ENCODE results near the gene CNTD1. TPM values are rescaled to one million over a fixed set of nuclear protein-coding genes. Genes with fewer than 3 reads are reported as not detected.
"Not testable (repeated sequence)": the region's sequence is repeated elsewhere in the genome, so short reads cannot be mapped to it uniquely, and the experiment has no call there.

CNTD1 gene
- total RNA-seq, 2 experiments from 2014 or later = not detected

- DNase-seq; H3K4me3 Mint-ChIP-seq; H3K36me3 Mint-ChIP-seq (ENCODE audit: low read depth); POLR2A ChIA-PET; H3K9me3 Mint-ChIP-seq; CTCF ChIA-PET; H3K27ac Mint-ChIP-seq: not testable (repeated sequence)
- peaks cover 10% of the 10 kb centered on the region for H3K4me1 Mint-ChIP-seq
- peaks cover 22% of the 10 kb centered on the region for H3K27me3 Mint-ChIP-seq
Measured at GRCh38 chr17:42768006-42768405, 30.7 kb upstream of the CNTD1 start.

DNA sequence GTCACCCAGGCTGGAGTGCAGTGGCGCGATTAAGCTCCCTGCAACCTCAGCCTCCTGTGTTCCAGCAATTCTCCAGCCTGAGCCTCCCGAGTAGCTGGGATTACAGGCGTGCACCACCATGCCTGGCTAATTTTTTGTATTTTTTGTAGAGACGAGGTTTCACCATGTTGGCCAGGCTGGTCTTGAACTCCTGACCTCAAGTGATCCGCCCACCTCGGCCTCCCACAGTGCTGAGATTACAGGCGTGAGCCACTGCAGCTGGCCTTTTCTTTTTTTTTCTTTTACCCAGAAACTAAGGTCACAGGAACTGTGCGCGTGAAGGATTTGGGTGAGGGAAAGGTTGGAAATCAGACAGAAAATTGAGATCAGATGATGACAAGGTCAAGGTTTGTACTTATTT, 28.7 kb upstream of the CNTD1 start:
- H3K4me3 Mint-ChIP-seq, DNase-seq, H3K9me3 Mint-ChIP-seq, POLR2A ChIA-PET, H3K27ac Mint-ChIP-seq: not testable (repeated sequence)
- peaks cover 26% of the 10 kb centered on the region for H3K4me1 Mint-ChIP-seq
- H3K27me3 Mint-ChIP-seq = peaks cover 12% of the 10 kb centered on the region
- H3K36me3 Mint-ChIP-seq (ENCODE audit: low read depth) = peaks cover 10% of the 10 kb centered on the region
- CTCF ChIA-PET = interaction anchor here (0.6 kb wide), 1 partner anchor 407 kb away, joined by 4 read pairs; no protein-coding TSS in a partner anchor

- Mint-ChIP-seq H3K27me3 (peaks cover under 1% of the 10 kb centered on the region), H3K4me3 (peak overlapping the region; percentile 96), H3K9me3 (no peaks in the 10 kb centered on the region), H3K36me3 (ENCODE audit: low read depth) (peaks cover 28% of the 10 kb centered on the region), H3K27ac (peak overlapping the region; percentile 96), H3K4me1 (peaks cover 32% of the 10 kb centered on the region)
- CTCF ChIA-PET = interaction anchor here (0.9 to 2.4 kb wide), 8 partner anchors 9 to 195 kb away, joined by 3 to 7 read pairs (median 4); partner anchors contain the start of gene BECN1
- POLR2A ChIA-PET = no interaction called here
- DNase-seq = no peak
Measured at GRCh38 chr17:42772945-42773289, 25.7 kb upstream of the CNTD1 start.

DNA sequence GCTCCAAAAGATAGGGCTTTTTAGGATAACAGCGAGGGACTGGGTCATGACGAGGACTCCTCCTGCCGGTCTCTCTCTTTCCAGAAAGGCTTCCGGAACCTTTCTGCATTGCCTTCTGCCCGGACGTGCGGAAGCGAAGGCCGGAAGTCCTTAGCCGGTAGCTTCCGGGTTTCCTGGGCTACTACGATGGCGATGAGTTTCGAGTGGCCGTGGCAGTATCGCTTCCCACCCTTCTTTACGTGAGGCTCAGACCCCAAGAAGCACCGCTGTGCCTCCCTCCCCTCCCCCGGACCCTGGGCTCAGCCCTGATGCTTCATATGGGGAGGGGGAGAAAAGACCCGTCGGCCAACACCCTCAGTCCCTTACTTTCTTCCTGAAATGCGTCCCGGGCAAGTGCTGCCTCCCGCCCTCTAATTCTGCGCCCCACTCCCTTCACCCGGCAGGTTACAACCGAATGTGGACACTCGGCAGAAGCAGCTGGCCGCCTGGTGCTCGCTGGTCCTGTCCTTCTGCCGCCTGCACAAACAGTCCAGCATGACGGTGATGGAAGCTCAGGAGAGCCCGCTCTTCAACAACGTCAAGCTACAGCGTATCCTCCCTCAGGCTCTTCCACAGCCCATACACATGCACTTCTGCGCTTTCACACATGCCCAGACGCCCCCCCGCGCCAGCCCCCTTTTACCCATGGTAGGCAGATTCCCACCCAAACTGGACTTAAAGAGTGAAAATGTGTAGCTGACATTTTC, 25.2 kb upstream of the CNTD1 start, which contains the start of gene VPS25:
Gene VPS25, plus strand, starts transcription at position 160 of the 746 bp plus-strand sequence. Its CDS starts 27 bp downstream, at position 187.
- Mint-ChIP-seq H3K4me1 (peaks cover 32% of the 10 kb centered on the region), H3K27me3 (no peaks in the 10 kb centered on the region), H3K27ac (peak within 1 kb of the TSS; percentile 96), H3K4me3 (peak within 1 kb of the TSS; percentile 96), H3K9me3 (no peaks in the 10 kb centered on the region), H3K36me3 (ENCODE audit: low read depth) (peaks cover 33% of the 10 kb centered on the region)
- ChIA-PET CTCF (interaction anchor here (0.6 to 2.4 kb wide), 8 partner anchors 10 to 195 kb away, joined by 3 to 7 read pairs (median 4); partner anchors contain the start of gene BECN1), POLR2A (interaction anchor here (1.0 kb wide), 1 partner anchor 51 kb away, joined by 3 read pairs; the partner anchor contains the start of gene BECN1)
- DNase-seq = peak; percentile 77

DNA sequence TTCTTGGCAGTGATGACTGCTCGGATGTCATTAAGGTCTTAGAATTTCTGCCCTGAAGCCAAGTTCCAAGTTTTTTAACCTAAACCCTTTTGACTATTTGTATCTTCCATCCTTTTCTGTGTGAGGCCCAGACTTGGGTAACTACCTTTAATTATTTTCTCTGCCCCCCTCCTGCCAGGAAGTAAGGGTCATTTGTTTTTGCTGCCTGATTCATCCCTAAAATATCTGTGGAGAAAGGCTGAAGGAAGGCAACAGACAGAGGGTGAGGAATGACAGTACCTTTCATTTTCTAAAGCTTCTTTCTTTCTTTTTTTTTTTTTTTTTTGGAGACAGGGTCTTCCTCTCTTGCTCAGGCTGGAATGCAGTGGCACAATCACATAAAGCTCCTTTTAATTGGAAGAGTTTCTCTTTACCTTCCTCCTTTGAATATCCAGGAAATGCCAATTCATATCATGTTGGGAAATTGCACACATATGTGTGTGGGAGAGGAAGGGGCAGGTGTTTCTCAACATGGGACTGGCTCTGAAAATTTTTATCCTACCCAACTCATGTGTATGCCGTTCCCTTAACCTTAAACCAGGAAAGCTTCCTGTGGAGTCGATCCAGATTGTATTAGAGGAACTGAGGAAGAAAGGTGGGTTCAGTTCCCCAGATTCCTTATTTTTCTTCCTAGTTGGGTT, 24.5 kb upstream of the CNTD1 start:
- no peak for DNase-seq
- ChIA-PET POLR2A (interaction anchor here (1.0 kb wide), 1 partner anchor 50 kb away, joined by 3 read pairs; the partner anchor contains the start of gene BECN1), CTCF (interaction anchor here (0.6 to 2.4 kb wide), 3 partner anchors 11 to 115 kb away, joined by 3 to 6 read pairs (median 4); partner anchors contain the start of gene BECN1)
- no peaks in the 10 kb centered on the region for H3K9me3 Mint-ChIP-seq
- no peaks in the 10 kb centered on the region for H3K27me3 Mint-ChIP-seq
- H3K4me1 Mint-ChIP-seq = peaks cover 32% of the 10 kb centered on the region
- H3K27ac Mint-ChIP-seq = peak overlapping the region; percentile 96
- H3K4me3 Mint-ChIP-seq = peak overlapping the region; percentile 96
- H3K36me3 Mint-ChIP-seq (ENCODE audit: low read depth) = peaks cover 36% of the 10 kb centered on the region

DNA sequence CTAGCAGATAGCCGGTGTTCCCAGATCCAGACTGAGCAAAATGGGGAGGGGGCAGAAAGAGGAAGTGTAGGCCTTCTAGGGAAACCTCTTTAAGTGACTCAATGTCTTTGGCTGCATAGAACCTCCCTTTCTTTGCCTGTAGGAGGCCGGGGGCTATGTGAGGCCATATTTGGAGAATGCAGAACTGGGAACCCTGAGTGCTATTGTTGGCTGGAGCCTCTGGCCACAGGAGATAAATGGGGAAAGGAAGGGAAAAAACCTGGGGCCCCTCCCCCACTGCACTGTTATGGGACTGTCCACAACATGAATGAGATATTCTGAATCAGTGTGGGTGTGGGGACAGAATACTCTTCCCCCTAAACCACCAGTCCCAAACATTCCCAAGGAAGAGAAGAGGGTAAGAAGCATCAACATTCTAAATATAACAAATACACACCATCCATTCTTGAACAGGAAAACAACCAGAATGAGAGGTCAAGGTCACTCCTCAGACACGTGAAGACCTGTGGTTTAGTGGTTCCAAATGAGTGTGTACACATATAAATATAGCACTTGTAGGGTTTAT, 23.0 kb upstream of the CNTD1 start:
- Mint-ChIP-seq H3K4me3 (no peak overlapping the region), H3K9me3 (no peaks in the 10 kb centered on the region), H3K27ac (no peak overlapping the region), H3K4me1 (peaks cover 39% of the 10 kb centered on the region), H3K36me3 (ENCODE audit: low read depth) (peaks cover 43% of the 10 kb centered on the region), H3K27me3 (peaks cover 6% of the 10 kb centered on the region)
- DNase-seq = no peak
- ChIA-PET POLR2A (no interaction called here), CTCF (interaction anchor here (1.2 kb wide), 1 partner anchor 22 kb away, joined by 3 read pairs; no protein-coding TSS in a partner anchor)

GRCh38 chr17:42778570-42778969, 20.1 kb upstream of the CNTD1 start:
- ChIA-PET CTCF (interaction anchor here (2.2 kb wide), 1 partner anchor 10 kb away, joined by 7 read pairs; no protein-coding TSS in a partner anchor), POLR2A (no interaction called here)
- H3K4me3 Mint-ChIP-seq = no peak overlapping the region
- peaks cover 31% of the 10 kb centered on the region for H3K27me3 Mint-ChIP-seq
- H3K9me3 Mint-ChIP-seq = no peaks in the 10 kb centered on the region
- no peak overlapping the region for H3K27ac Mint-ChIP-seq
- DNase-seq = no peak
- peaks cover 44% of the 10 kb centered on the region for H3K36me3 Mint-ChIP-seq (ENCODE audit: low read depth)
- H3K4me1 Mint-ChIP-seq = peaks cover 32% of the 10 kb centered on the region

DNA sequence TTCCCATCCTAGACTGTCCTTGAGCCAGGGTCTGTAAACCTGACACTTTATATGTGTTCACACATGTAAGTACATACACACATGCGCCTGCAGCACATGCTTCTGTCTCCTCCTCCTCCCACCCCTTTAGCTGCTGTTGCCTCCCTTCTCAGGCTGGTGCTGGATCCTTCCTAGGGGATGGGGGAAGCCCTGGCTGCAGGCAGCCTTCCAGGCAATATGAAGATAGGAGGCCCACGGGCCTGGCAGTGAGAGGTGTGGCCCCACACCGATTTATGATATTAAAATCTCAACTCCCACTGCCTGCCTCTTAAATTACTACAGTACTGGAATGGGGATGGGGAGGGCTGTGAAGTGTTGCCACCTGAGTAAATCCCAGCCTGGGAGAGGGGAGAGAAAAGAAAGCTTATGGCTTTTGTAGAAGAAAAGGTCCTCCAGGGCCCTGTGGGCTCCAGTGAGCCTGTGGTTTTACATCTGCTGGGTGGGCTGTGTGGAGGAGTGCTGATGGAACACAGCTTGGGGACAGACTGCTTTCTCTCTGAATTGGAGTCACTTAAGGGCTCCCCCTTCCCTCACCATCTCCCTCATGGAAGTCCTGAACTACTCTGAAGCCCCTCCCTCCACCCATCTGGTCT, 19.2 kb upstream of the CNTD1 start:
- H3K36me3 Mint-ChIP-seq (ENCODE audit: low read depth) = peaks cover 40% of the 10 kb centered on the region
- CTCF ChIA-PET = interaction anchor here (2.2 kb wide), 1 partner anchor 10 kb away, joined by 7 read pairs; no protein-coding TSS in a partner anchor

GRCh38 chr17:42779936-42780850, 18.5 kb upstream of the CNTD1 start, which contains the start of gene WNK4:
Gene WNK4 (plus strand): TSS chr17:42780610. CDS start chr17:42780699, 89 bp downstream.
- DNase-seq = no peak
- Mint-ChIP-seq H3K27me3 (peaks cover 46% of the 10 kb centered on the region), H3K4me3 (no peak within 1 kb of the TSS), H3K4me1 (peaks cover 23% of the 10 kb centered on the region), H3K9me3 (no peaks in the 10 kb centered on the region), H3K36me3 (ENCODE audit: low read depth) (peaks cover 32% of the 10 kb centered on the region), H3K27ac (no peak within 1 kb of the TSS)
- ChIA-PET POLR2A (no interaction called here), CTCF (interaction anchor here (1.0 kb wide), 1 partner anchor 17 kb away, joined by 3 read pairs; no protein-coding TSS in a partner anchor)

More for the DNA sequence above, 19.2 kb upstream of the CNTD1 start:
- H3K9me3 Mint-ChIP-seq = no peaks in the 10 kb centered on the region
- H3K27me3 Mint-ChIP-seq = peaks cover 38% of the 10 kb centered on the region
- H3K4me3 Mint-ChIP-seq = no peak overlapping the region
- POLR2A ChIA-PET = no interaction called here
- peaks cover 27% of the 10 kb centered on the region for H3K4me1 Mint-ChIP-seq
- H3K27ac Mint-ChIP-seq = no peak overlapping the region
- DNase-seq = no peak

DNA sequence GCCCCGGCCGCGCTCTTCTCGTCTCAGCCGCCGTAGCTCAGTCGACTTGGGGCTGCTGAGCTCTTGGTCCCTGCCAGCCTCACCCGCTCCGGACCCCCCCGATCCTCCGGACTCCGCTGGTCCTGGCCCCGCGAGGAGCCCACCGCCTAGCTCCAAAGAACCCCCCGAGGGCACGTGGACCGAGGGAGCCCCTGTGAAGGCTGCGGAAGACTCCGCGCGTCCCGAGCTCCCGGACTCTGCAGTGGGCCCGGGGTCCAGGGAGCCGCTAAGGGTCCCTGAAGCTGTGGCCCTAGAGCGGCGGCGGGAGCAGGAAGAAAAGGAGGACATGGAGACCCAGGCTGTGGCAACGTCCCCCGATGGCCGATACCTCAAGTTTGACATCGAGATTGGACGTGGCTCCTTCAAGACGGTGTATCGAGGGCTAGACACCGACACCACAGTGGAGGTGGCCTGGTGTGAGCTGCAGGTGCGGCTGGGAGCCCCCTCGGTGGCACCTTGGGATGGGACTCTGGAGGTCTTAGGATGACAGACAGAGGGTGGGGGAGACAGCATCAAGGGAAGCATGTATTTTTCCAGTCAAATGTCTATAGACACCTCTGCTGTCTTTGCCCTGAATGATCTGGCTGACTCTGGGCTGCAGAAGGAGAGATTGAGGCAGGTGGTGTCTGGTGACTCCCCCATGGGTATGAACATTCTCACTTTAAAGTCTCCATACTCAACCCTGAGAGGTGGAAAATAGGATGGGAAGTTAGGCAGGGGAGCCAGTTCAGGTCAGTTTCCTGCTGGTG, 17.6 kb upstream of the CNTD1 start:
- Mint-ChIP-seq H3K4me1 (peaks cover 20% of the 10 kb centered on the region), H3K27me3 (peaks cover 55% of the 10 kb centered on the region), H3K4me3 (no peak overlapping the region), H3K27ac (no peak overlapping the region), H3K9me3 (no peaks in the 10 kb centered on the region), H3K36me3 (ENCODE audit: low read depth) (peaks cover 27% of the 10 kb centered on the region)
- POLR2A ChIA-PET = no interaction called here
- no peak for DNase-seq
- CTCF ChIA-PET = interaction anchor here (1.0 kb wide), 1 partner anchor 17 kb away, joined by 3 read pairs; no protein-coding TSS in a partner anchor

DNA sequence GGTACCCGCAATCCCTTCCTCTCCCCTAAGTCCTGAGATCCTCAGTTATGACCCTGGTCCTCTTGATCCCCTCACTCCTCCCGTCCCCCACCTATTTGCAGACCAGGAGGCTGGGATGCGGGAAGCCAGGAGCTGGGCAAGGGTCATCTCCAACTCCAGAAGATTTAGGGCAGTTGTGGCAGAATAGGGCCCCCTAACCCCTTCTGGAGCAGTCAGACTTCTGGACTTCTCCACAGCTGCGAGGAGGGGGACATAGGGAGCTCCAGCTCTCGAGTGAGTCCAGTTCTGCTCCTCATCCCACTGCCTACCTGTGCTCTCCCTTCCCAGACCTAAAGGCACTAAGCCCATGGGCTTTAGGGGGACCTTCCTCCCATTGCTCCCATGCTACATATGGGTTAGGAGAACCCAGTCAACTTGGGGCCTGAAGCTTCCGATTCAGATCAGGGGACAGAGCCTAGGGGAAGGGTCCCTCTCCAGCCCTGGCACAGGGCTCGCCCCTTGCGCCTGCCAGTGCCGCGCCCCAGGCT, 17.0 kb upstream of the CNTD1 start:
- peaks cover 24% of the 10 kb centered on the region for H3K36me3 Mint-ChIP-seq (ENCODE audit: low read depth)
- CTCF ChIA-PET = no interaction called here
- POLR2A ChIA-PET = no interaction called here

More for the DNA sequence above, 17.0 kb upstream of the CNTD1 start:
- H3K9me3 Mint-ChIP-seq = no peaks in the 10 kb centered on the region
- peaks cover 20% of the 10 kb centered on the region for H3K4me1 Mint-ChIP-seq
- no peak overlapping the region for H3K4me3 Mint-ChIP-seq
- DNase-seq = no peak
- H3K27ac Mint-ChIP-seq = no peak overlapping the region
- H3K27me3 Mint-ChIP-seq = peaks cover 60% of the 10 kb centered on the region

All from activated CD4-positive, alpha-beta T cell treated with anti-CD3 and anti-CD28 coated beads, Interleukin-2, amount 10 ng/mL, durations not matched to agents 7 days and 5 days (primary cell).